ENCODE measurements around the gene S100A12.
"Not testable (repeated sequence)": the region's sequence is repeated elsewhere in the genome, so short reads cannot be mapped to it uniquely, and the experiment has no call there.

Gene S100A12

GRCh38 chr1:153375511-153375910, at the start of gene S100A12:
TSS of gene S100A12 (minus strand) at chr1:153375621. CDS start at chr1:153374592, 1,029 bp downstream.
- no peak for DNase-seq

- no peak for DNase-seq
These were observed 47.1 kb upstream of the S100A12 start for GRCh38 chr1:153422450-153423068.

- DNase-seq, result no peak
These were observed 44.9 kb upstream of the S100A12 start for GRCh38 chr1:153420306-153420705.

GRCh38 chr1:153419436-153419793, 44.0 kb upstream of the S100A12 start:
- not testable (repeated sequence) for DNase-seq

- DNase-seq, result not testable (repeated sequence)
These were observed 43.5 kb upstream of the S100A12 start for GRCh38 chr1:153418758-153419435.

- DNase-seq, result no peak
These were observed 41.9 kb upstream of the S100A12 start for GRCh38 chr1:153417136-153417888.

GRCh38 chr1:153415850-153416570, 40.6 kb upstream of the S100A12 start, which contains the start of gene S100A7A:
TSS of gene S100A7A (plus strand) at chr1:153416520. CDS start at chr1:153418083, 1,563 bp downstream.
- DNase-seq, result no peak

GRCh38 chr1:153413961-153414360, 38.5 kb upstream of the S100A12 start:
- DNase-seq, result not testable (repeated sequence)

GRCh38 chr1:153407274-153407673, 31.9 kb upstream of the S100A12 start:
- not testable (repeated sequence) for DNase-seq

- not testable (repeated sequence) for DNase-seq
These were observed 30.6 kb upstream of the S100A12 start for GRCh38 chr1:153405825-153406599.

- no peak for DNase-seq
These were observed 29.3 kb upstream of the S100A12 start for GRCh38 chr1:153404768-153405167.

- DNase-seq, result no peak
These were observed 28.7 kb upstream of the S100A12 start for GRCh38 chr1:153404086-153404635.

GRCh38 chr1:153403421-153404085, 28.1 kb upstream of the S100A12 start:
- no peak for DNase-seq

- no peak for DNase-seq
These were observed 26.8 kb upstream of the S100A12 start for GRCh38 chr1:153402226-153402625.

- DNase-seq, result no peak
These were observed 26.0 kb upstream of the S100A12 start for GRCh38 chr1:153401461-153401860.

- DNase-seq, result peak; percentile 47
These were observed 24.8 kb upstream of the S100A12 start for GRCh38 chr1:153400244-153400643.

- no peak for DNase-seq
These were observed 24.1 kb upstream of the S100A12 start for GRCh38 chr1:153399401-153400055.

- no peak for DNase-seq
These were observed 22.7 kb upstream of the S100A12 start for GRCh38 chr1:153397924-153398651.

- DNase-seq, result peak; percentile 95
These were observed 21.9 kb upstream of the S100A12 start for GRCh38 chr1:153397051-153397923.

Measured in NCI-H1694 treated with DMSO at 0.1 percent for 48 hours (cell line).